GM21360 (cell line): Measurements from ENCODE around the gene COL4A6.
"Not testable (repeated sequence)": the region's sequence is repeated elsewhere in the genome, so short reads cannot be mapped to it uniquely, and the experiment has no call there.

ENCODE experiments used
- ATAC-seq: cut with Tn5 transposase; IDR thresholded peaks from one replicate; pipeline ENCODE4 v1.9.1; 2021; ENCODE audit warnings: mild to moderate bottlenecking, moderate library complexity; ENCODE audit not compliant: unreplicated experiment

Gene COL4A6

GRCh38 chrX:108412783-108413182 lies 25.4 kb downstream of the COL4A6 start:
- no peak for ATAC-seq

GRCh38 chrX:108399418-108400165 lies 38.6 kb downstream of the COL4A6 start:
- no peak for ATAC-seq

DNA sequence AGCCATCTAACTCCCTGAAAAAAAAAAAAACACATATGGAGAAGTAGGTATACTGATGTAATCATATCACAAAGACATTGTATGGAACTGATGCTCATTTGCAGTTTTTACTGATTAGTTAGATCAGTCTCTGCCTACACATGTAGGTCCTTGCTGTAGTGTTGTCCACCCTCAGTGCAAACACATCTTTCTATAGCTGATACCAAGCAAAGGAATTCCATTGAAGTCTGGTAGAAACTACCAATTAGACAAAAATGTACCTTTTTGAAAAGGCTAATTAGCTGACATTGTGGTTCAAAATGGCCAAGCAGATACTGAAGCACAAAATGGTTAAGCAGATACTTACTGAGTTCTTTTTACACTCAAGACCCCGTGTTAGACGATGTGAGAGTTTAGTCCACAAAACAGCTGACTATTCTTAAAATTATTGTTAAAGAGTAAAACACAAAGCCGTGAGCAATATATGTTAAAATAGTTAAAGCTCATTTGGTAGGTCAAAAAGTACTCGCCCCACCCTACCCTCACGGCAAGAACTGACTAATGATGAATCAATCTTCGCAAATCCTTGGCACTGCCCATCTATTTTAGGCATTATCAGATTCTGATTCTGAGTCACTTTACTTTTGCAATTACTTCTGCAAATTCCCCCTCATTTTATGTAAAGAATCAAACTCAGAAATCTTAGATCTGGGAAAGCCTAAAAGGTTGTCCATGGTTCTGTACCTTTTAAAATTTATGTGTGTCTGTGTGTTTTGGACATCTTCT lies 40.4 kb downstream of the COL4A6 start:
- no peak for ATAC-seq

GRCh38 chrX:108396986-108397385 lies 41.2 kb downstream of the COL4A6 start:
- no peak for ATAC-seq

DNA sequence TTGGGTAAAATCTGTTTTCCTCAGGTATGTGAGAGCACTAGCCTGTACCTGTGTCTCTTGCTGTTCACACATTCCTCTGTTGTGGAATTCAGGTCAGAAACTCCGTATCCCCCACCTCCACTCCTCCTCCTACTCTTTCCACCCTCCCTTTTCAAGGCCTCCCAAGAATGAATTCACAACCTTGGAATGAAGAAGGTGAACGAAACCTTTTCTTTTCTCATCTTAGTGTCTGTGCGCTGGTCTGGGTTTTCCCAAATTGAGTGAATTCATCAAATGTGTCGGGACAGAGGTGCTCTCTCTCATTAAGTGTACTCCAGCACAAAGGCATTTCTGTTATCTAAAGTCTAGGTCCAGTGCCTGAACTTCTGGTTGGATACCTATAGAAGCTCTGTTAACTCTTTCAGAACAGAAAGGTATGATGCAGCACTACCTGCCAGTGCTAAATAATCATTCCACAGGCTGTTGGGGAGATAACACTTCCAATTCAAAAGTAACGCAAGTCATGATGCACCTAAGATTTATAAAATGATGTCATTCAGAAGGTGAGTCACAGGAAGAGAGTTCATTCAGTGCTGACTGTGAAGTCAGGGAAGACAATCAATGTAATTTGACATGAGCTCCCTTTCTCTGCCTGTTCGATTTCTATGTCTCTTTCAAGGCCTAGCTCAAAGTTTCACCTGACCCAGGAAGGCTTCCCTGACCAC lies 41.9 kb downstream of the COL4A6 start:
- ATAC-seq = no peak

GRCh38 chrX:108390976-108391717 lies 47.1 kb downstream of the COL4A6 start:
- ATAC-seq = not testable (repeated sequence)

DNA sequence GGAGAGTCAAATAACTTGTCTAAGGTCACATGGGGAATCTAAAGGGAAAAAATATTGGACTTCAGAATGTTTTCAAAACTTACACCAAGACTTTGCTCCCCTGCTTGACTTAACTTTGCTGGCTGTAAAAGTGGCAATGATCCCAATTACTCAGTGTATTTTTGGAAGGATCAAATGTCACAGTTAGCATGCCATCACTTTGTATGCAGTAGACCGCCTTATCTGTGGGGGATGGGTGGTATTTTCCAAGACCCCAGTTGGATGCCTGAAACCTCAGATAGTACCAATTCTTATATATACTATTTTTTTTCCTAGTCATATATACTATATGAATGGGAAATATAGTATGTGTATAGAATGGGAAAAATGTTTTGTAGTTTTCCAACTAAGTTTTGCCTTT lies 53.4 kb downstream of the COL4A6 start:
- no peak for ATAC-seq

DNA sequence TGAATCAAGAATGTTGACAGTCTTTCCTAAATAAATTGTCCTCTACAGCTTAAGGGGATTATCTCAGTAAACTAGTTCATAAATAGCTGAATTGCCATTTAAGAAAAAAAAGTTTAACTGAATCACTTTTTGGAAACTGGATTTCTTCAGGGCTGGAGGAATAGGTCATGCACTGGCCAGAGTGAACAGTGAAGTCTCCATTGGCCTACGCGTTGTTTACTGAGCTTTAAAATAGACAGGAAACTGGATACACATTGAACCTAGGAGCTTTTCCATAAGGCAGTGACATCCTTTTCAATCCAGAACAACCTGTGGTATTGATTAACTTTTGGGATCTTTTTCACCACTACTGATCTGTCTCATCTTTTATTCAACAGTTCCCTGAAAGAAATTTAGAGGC lies 58.0 kb downstream of the COL4A6 start:
- no peak for ATAC-seq

DNA sequence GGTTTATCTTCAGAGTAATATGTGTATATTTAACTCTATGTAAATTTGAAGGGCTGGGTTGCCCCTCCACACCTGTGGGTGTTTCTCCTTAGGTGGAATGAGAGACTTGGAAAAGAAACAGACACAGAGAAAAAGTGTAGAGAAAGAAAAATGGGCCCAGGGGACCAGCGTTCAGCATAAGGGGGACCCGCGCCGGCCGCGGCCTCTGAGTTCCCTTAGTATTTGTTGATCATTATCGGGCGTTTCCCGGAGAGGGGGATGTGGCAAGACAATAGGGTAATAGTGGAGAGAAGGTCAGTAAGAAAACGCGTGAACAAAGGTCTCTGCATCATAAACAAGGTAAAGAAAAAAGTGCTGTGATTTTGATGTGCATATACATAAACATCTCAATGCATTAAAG lies 61.4 kb downstream of the COL4A6 start:
- ATAC-seq = not testable (repeated sequence)

DNA sequence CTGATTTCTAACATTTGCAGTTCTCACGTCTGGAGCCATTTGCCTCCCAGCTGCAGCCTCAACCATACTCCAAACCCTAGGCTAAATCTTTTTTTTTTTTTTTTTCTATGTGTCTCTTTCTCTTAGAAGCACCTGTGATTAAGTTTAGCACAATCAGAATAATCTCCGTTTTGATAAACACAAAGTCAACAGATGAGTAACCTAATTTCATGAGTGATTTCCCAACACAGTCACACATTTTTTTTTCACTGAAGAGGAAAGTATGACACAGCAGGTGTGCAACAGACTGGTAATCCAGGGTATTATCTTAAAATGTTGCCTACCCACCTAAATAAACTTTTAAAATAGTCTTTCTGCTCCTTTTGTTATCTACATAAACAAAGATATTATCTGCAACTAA lies 62.6 kb downstream of the COL4A6 start:
- ATAC-seq = not testable (repeated sequence)

GRCh38 chrX:108366644-108367406 lies 71.4 kb downstream of the COL4A6 start:
- no peak for ATAC-seq

DNA sequence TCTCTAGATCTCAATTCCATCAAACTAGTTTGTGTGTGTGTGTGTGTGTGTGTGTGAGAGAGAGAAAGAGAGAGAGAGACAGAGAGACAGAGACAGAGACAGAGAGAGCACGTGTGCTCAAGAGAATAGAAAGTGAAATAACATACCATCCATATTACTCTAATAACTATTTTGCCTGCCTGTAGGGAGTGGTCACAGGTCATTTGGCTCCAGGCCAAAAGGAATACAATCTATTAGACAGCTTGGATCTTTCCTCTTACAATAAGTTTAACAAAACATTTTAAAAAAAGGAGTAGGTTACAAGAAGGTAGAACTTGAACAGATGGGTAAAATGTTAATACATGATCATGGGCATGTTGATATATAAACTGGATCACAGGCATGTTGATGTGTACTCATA lies 76.2 kb downstream of the COL4A6 start:
- no peak for ATAC-seq

- no peak for ATAC-seq
These were observed 76.9 kb downstream of the COL4A6 start for GRCh38 chrX:108361316-108361715.

DNA sequence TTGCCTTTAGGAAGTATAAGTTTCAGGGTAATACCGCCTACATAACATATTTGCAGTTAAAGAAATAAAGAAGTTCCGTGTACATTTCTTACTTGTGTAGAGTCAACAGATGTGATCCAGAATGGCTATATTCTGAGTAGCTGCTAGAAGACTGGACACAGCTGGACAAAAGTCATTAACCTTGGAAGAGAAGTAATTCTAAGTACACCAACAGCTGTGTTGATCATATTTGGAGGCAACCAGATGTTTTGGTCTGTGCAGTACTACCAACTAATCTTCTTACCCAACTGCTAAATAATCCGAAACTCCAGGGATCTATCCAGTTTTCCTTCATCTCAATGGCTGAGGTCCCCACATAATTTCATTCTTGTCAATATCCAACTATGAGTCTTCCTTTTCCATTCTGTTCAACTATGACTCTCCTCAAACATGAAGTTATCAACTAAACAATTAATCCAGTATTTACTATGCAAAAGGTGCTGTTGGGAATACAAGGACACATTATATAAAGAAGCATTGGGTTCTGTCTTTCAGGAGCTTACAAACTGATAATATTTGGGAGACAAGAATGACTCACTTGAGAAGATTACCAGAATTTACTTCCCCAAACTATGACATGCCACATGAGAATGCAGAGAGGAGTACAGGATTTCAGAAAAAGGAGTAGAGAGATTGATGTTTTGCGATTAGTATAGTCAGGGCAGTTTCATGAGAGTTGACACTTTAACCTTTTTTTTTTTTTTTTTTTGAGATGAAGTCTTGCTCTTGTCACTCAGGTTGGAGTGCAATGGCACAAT lies 78.2 kb downstream of the COL4A6 start:
- ATAC-seq = no peak

GRCh38 chrX:108353452-108353851 lies 84.8 kb downstream of the COL4A6 start:
- ATAC-seq = no peak

GRCh38 chrX:108349210-108349609 lies 89.0 kb downstream of the COL4A6 start:
- no peak for ATAC-seq

- ATAC-seq = no peak
These were observed 89.7 kb downstream of the COL4A6 start for GRCh38 chrX:108348525-108348924.

- no peak for ATAC-seq
These were observed 90.4 kb downstream of the COL4A6 start for GRCh38 chrX:108347800-108348199.

DNA sequence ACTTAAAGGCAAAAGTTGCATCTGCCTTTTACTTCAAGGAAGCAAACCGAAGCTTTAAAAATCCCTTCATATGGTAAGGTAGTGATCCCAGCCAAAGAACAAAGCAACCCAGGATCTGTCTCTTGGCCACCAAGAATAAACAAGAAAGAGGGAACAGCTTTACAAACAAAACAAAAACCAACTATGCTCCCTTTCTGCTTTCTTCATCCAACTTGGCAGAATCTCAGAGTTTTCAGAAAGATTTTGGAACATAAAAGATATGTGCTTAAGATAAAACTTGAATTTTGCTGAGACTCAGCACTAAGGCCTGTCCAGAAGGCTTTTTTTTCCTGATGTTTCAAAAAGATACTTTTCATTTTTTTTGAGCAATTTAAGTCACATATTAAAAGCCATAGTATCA lies 94.0 kb downstream of the COL4A6 start:
- ATAC-seq = no peak

- ATAC-seq = no peak
These were observed 96.3 kb downstream of the COL4A6 start for GRCh38 chrX:108341947-108342346.
